ENCODE measurements around the gene SSPN. TPM values are rescaled to one million over a fixed set of nuclear protein-coding genes. Genes with fewer than 3 reads are reported as not detected.

Gene SSPN
- total RNA-seq, 1 experiment from 2014 or later, result 3.1 TPM

DNA sequence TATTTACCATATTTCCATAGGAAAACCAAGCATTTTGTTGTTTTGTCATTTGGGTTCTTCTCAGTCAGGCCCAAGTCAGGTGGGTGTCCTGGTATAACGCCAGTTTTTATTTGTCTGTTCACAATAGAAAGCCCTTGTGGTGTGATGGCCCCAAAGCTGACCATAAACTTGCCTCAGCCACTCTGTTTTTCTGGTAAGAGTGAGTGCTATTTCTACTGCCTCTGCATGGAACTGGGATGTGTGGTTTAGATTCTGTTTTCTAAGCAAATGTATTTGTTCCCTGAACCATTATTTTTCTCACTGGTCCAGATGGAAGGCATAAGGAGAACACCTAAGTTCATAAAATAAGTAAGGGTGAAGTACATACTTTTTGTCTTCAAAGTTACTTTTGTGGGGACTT, 1.8 kb upstream of the SSPN start:
- Histone ChIP-seq H3K27me3 (replicated peaks; ENCODE audit: control insufficient read depth, insufficient read depth, low read length) (no peaks in the 10 kb centered on the region), H3K4me1 (no peaks in the 10 kb centered on the region), H3K36me3 (ENCODE audit: control insufficient read depth, insufficient read depth, low read length) (no peaks in the 10 kb centered on the region), H3K9me3 (no peaks in the 10 kb centered on the region), H3K4me3 (ENCODE audit: low read depth, low read length) (no peak overlapping the region)
- intact Hi-C loops (cut with micrococcal nuclease; ENCODE audit: unreplicated experiment), result no loop called here
- ChIA-PET POLR2A (interaction anchor here (0.6 kb wide), 1 partner anchor 37 kb away, joined by 3 read pairs; no protein-coding TSS in a partner anchor), CTCF (no interaction called here)
- Mint-ChIP-seq H3K27ac (ENCODE audit: unreplicated experiment) (no peak overlapping the region), H3K9me3 (ENCODE audit: unreplicated experiment) (no peaks in the 10 kb centered on the region), H3K27me3 (ENCODE audit: insufficient read depth, unreplicated experiment) (peaks cover 3% of the 10 kb centered on the region), H3K4me1 (ENCODE audit: low read depth, unreplicated experiment) (no peaks in the 10 kb centered on the region), H3K36me3 (ENCODE audit: insufficient read depth, unreplicated experiment) (no peaks in the 10 kb centered on the region), H3K4me3 (ENCODE audit: unreplicated experiment) (no peak overlapping the region)
- no TSS peak for BruUV-seq (replicated peaks)
- TF ChIP-seq, protein P1, sequence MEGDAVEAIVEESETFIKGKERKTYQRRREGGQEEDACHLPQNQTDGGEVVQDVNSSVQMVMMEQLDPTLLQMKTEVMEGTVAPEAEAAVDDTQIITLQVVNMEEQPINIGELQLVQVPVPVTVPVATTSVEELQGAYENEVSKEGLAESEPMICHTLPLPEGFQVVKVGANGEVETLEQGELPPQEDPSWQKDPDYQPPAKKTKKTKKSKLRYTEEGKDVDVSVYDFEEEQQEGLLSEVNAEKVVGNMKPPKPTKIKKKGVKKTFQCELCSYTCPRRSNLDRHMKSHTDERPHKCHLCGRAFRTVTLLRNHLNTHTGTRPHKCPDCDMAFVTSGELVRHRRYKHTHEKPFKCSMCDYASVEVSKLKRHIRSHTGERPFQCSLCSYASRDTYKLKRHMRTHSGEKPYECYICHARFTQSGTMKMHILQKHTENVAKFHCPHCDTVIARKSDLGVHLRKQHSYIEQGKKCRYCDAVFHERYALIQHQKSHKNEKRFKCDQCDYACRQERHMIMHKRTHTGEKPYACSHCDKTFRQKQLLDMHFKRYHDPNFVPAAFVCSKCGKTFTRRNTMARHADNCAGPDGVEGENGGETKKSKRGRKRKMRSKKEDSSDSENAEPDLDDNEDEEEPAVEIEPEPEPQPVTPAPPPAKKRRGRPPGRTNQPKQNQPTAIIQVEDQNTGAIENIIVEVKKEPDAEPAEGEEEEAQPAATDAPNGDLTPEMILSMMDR (IDR thresholded peaks at IDR 0.05; ENCODE audit: insufficient read depth in 1 of 2, low read depth in 1 of 2, low read length in 1 of 2, severe bottlenecking in 1 of 2, unreplicated experiment in 1 of 2), result no peak
- no peak for DNase-seq

DNA sequence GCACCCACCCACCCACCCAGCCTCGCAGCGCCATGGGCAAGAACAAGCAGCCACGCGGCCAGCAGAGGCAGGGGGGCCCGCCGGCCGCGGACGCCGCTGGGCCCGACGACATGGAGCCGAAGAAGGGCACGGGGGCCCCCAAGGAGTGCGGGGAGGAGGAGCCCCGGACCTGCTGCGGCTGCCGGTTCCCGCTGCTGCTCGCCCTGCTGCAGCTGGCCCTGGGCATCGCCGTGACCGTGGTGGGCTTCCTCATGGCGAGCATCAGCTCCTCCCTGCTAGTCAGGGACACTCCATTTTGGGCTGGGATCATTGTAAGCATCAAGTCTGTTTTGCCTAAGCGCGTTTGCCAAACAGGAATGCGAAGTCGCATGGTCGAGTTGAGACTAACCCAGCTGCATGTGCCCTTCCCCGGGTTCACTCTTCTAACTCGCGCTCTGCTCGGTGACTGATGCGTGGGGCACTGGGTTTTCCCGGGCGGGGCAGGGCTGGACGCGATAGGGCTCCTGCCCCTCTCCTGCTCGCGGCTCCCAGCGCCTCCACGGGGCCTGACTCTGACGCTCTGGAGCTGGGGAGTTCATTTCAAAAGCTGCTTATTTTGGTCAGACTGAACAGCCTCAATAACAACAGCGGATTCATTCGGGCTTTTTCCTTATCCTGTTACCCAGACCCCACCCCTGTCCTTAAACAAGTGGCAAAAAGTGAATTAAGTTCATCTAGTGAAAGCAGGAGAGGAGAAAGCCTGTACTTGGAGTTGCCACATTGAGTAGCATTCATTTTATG, 458 bp downstream of the SSPN start:
- Mint-ChIP-seq H3K27ac (ENCODE audit: unreplicated experiment) (peak overlapping the region; percentile 77), H3K36me3 (ENCODE audit: insufficient read depth, unreplicated experiment) (no peaks in the 10 kb centered on the region), H3K27me3 (ENCODE audit: insufficient read depth, unreplicated experiment) (peaks cover 3% of the 10 kb centered on the region), H3K4me3 (ENCODE audit: unreplicated experiment) (peak overlapping the region; percentile 94), H3K4me1 (ENCODE audit: low read depth, unreplicated experiment) (no peaks in the 10 kb centered on the region), H3K9me3 (ENCODE audit: unreplicated experiment) (no peaks in the 10 kb centered on the region)
- no peaks in the 10 kb centered on the region for H3K36me3 ChIP-seq (ENCODE audit: control insufficient read depth, insufficient read depth, low read length)
- TF ChIP-seq, protein P1 (IDR thresholded peaks at IDR 0.05; ENCODE audit: insufficient read depth in 1 of 2, low read depth in 1 of 2, low read length in 1 of 2, severe bottlenecking in 1 of 2, unreplicated experiment in 1 of 2), result no peak
- no TSS peak for BruUV-seq (replicated peaks)
- DNase-seq, result peak in 1 of 2 experiments; percentile 57
- H3K4me3 ChIP-seq (ENCODE audit: low read depth, low read length), result peak overlapping the region; percentile 88
- POLR2A ChIA-PET, result no interaction called here
- no peaks in the 10 kb centered on the region for H3K4me1 ChIP-seq
- intact Hi-C loops (cut with micrococcal nuclease; ENCODE audit: unreplicated experiment), result no loop called here
- H3K27me3 ChIP-seq (replicated peaks; ENCODE audit: control insufficient read depth, insufficient read depth, low read length), result no peaks in the 10 kb centered on the region
- CTCF ChIA-PET, result interaction anchor here (0.9 to 1.1 kb wide), 2 partner anchors 73 to 419 kb away, joined by 3 to 5 read pairs; no protein-coding TSS in a partner anchor
- no peaks in the 10 kb centered on the region for H3K9me3 ChIP-seq

DNA sequence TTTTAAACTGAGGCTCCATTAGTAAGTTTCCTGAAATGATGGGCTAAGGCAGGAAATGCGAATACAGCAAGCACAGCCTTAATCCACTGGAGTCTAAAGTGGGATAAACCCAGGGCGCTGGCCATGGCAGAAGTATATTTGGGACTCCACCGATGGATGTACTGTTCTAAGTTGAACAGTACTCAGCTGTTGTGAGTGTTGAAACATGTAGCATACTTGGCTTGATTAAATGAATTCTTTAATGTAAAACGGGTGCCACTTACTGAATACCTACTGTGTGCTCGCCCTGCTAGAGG, 996 bp downstream of the SSPN start:
- Mint-ChIP-seq H3K36me3 (ENCODE audit: insufficient read depth, unreplicated experiment) (no peaks in the 10 kb centered on the region), H3K27me3 (ENCODE audit: insufficient read depth, unreplicated experiment) (peaks cover 3% of the 10 kb centered on the region), H3K9me3 (ENCODE audit: unreplicated experiment) (no peaks in the 10 kb centered on the region), H3K27ac (ENCODE audit: unreplicated experiment) (peak overlapping the region; percentile 77), H3K4me3 (ENCODE audit: unreplicated experiment) (peak overlapping the region; percentile 94), H3K4me1 (ENCODE audit: low read depth, unreplicated experiment) (no peaks in the 10 kb centered on the region)
- no peaks in the 10 kb centered on the region for H3K36me3 ChIP-seq (ENCODE audit: control insufficient read depth, insufficient read depth, low read length)
- TF ChIP-seq, protein P1 (IDR thresholded peaks at IDR 0.05; ENCODE audit: insufficient read depth in 1 of 2, low read depth in 1 of 2, low read length in 1 of 2, severe bottlenecking in 1 of 2, unreplicated experiment in 1 of 2), result no peak
- BruUV-seq (replicated peaks), result no TSS peak
- no peaks in the 10 kb centered on the region for H3K4me1 ChIP-seq
- DNase-seq, result no peak
- H3K4me3 ChIP-seq (ENCODE audit: low read depth, low read length), result peak overlapping the region; percentile 88
- CTCF ChIA-PET, result interaction anchor here (0.9 kb wide), 1 partner anchor 74 kb away, joined by 5 read pairs; no protein-coding TSS in a partner anchor
- no peaks in the 10 kb centered on the region for H3K27me3 ChIP-seq (replicated peaks; ENCODE audit: control insufficient read depth, insufficient read depth, low read length)
- POLR2A ChIA-PET, result no interaction called here
- intact Hi-C loops (cut with micrococcal nuclease; ENCODE audit: unreplicated experiment), result no loop called here
- no peaks in the 10 kb centered on the region for H3K9me3 ChIP-seq

Measured in Caco-2 (cell line).